Left renal pelvis (tissue), 4 donors: ENCODE data around the gene CCNY. TPM values are rescaled to one million over a fixed set of nuclear protein-coding genes. Genes with fewer than 3 reads are reported as not detected.
A peak's percentile ranks its signal among the peaks of the same experiment; 100 is the strongest.

Experiments used
- DNase-seq, 4 donors: peaks; one replicate each; pipeline ENCODE4 v3.0.0-alpha.2; 2013; ENCODE audit warnings: low read depth in 4 of 4, low spot score in 3 of 4
- polyA plus RNA-seq, 4 donors: library from polyadenylated mRNA; unstranded; fragments of 120-200 nt; gene quantifications; one replicate each; pipeline ENCODE4 v1.2.1, GENCODE V29; 2013; ENCODE audit not compliant: insufficient read length in 4 of 4

The CCNY gene
- polyA plus RNA-seq, 4 donors, result 91.7 to 114 (median 110) TPM

DNA sequence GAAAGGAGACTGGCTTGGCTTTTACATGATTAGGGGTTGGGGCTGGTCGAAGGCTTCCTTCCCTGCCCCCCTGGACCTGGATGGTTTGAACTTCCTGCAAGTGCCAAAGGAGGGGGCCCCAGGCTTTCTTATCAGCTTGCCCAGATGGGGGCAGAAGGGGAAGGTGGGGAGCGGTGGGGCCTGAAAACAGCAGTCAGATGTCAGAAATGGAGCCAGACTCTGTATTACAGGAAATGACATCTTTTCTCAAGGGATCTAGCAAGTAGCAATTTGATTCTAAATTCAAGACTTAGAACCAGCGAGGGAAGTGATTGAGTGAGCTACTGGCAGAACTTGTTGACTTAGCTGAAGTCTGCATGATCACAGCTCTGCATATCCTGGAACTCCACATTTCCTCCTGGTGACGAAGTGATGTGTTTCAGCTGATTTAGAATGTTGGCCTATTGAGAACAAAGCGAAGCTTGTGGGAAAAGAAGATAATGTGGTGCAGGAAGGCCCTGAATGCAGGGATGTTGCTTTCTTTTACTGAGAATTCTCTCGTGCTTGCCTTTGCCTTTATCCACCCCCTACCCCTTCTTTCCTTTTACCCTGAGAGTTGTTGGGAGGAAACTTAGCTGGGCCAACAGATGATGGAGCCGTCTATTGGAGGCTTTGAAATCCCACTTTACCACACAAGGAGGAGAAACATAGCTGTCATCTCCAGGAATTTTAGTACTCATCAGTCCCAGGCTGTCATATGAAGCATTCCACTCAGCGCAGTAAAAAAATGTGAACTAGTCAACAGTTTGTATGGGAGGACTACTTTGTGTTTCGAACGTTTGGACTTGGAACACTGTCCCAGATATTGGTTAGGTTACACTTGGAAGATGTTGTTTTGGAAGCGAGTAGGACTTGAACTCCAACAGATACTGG lies 43.2 kb downstream of the CCNY start:
- DNase-seq, result peak in 3 of 4 donors; percentile 46 to 60 (median 49)

GRCh38 chr10:35382096-35382495 lies 45.8 kb downstream of the CCNY start:
- no peak for DNase-seq

- DNase-seq, result no peak
These were observed 48.1 kb downstream of the CCNY start for GRCh38 chr10:35384265-35384868.

DNA sequence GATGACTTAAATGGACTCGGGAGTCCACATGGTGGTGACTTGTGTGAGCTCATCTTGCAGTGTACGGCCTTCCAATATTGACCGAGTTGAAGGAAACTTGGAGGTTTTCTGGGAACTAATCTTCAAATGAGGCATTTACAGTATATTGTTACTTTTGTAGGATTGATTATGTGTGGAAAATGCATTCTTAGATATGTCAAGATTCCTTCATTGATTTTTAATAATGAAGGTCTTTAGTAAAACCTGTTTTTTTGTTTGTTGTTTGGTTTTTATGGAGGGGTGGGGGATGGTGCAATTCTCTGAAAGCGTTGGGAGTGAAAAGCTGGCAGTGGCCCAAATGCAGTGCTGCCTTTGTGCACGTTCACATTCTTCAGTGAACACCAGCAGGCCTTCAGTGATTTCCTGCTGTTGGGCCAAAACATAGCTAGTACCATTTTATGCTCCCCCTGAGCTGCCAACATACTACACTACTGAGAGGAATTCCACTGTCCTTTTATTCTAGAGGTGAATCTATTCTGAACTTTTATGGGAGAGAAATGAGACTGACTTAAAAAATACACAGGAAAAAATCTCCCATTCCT lies 50.4 kb downstream of the CCNY start:
- DNase-seq, result peak in 2 of 4 donors; percentile 29 to 53

DNA sequence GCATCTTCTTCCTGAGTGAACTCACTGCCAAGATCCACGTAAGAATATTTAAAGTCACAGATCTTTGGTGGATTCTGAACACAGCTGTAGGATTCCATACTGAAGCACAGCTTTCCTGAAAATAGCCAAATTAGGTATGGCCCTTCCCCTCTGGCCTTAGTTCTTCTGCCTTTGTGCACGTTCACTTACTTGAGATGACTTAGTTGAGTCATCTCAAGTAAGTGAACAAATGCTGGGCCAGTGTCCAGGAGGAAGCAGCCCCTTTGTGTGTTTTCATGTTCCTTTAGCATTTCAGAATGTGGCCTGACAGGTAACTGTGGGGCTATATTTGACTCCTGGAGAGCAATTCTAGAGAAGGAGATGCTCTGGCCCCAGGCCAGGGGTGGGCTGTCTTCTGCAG lies 51.5 kb downstream of the CCNY start:
- DNase-seq, result no peak

- no peak for DNase-seq
These were observed 51.9 kb downstream of the CCNY start for GRCh38 chr10:35388197-35388596.

GRCh38 chr10:35388682-35389081 lies 52.4 kb downstream of the CCNY start:
- no peak for DNase-seq

GRCh38 chr10:35390161-35390840 lies 54.0 kb downstream of the CCNY start:
- DNase-seq, result no peak

DNA sequence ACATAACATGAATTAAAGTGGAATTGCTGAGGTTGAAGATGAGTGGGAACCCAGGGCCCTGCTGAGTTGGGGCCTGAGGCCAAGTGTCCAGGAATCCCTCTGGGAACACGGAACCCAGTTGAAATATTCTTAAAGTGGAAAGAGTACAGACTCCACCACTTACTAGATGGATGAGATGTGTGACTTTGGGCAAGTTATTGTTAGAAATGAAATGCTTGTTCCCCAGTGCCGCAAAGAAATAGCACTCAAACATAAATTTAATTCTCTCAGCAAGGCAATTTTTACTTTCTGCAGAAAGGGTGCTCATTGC lies 54.5 kb downstream of the CCNY start:
- DNase-seq, result no peak

DNA sequence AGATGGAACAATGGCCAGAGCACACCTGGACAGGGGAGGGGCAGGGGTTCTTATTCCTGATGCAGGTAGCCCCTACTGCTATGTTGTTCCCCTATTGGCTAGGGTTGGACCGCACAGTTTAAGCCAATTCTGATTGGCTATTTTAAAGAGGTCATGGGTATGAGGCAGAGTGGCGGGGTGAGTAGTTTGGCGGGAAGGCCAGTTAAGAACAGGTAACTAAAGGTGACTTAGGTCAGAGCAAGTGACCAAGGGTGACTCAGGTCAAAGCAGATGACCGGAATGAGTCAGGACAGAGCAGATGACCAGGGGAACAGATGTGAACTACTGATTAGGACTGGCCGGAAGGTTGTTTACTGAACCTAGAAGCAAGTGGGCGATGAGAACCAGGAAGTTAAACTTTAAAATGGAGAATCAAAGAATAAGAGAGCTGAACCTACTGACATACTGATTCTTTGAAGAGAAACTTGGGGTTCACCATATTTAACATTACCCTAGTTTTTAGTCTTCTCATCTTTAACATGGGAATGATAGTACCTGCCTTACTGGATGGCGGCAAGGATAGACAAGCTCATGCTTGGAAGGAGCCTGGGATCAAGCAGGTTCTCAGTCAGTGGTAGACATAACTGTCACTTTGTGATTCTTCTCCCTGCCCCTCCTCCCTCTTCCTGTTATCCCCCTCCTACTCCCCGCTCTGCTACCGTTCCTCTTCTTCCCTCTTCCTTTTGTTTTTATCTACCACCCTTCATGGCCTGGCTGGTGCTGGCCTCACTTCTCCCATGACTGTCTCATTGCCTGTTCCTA lies 55.0 kb downstream of the CCNY start:
- DNase-seq, result no peak

DNA sequence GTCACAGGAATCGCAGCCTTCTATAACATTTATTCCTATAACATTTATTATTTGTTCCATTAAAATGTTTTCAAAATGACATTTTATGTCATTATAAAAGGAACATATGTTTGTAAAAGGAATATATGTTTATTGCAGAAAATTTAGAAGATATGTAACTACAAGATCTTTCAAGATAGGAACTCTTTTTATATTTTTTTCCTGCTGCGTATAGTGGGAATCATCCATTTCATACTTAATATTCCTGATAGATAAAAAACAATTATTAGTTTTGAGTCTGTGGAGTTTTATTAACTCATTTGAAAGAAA lies 55.6 kb downstream of the CCNY start:
- DNase-seq, result no peak

DNA sequence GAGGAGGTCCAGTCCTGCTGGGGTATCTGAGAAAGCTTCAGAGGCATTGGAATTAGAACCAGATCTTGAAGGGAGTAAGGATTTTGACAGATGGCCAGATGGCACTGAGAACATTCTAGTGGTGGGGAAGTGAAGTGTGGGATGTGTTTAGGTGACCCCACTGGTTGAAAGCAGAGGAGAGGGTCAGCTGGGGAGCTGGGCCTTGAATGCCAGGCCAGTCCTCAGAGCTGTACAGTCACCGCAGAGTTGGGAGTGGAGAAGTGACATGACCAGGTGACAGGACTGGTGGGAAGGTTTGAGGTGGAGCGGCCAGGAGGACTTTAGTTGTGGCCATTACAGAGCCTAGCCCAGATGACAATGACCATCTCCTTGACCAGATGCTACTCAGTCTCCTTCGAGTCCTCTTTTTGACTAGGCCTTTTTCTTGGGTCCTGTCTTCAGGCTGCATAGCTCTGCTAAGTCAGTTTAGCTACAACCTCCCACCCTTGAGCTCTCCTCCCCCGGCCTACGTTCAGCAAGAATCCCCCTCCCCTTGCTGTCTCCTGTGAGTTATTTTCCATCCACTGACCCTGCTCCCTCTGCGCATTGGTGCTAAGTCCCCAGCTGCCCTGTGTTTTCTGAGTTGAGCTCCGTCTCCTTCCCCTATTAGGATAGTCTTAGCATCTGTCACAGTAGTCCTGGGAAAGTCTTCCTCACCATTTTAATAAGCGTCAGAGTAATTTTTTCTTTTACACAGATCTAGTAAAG lies 56.3 kb downstream of the CCNY start:
- no peak for DNase-seq

DNA sequence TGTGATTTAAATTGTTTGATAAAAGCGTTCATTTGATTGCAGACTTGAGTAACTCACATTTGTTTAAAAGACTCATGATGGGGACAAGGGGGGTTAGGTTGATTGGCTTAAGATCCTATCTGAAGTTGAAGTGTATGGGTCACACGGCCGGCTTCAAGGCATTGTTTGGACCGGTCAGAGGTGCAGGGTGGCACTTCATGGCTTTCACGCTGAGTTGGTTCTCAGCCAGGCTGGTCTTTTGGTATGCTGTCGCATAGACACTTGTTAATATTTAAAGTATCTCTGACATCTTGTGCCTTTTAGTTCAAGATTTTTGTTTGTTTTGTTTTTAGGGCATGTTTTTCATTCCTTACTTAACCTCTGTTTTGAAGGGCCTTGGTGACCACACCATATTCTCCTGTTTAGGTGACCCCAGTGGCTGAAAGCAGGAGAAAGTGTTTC lies 58.1 kb downstream of the CCNY start:
- no peak for DNase-seq

DNA sequence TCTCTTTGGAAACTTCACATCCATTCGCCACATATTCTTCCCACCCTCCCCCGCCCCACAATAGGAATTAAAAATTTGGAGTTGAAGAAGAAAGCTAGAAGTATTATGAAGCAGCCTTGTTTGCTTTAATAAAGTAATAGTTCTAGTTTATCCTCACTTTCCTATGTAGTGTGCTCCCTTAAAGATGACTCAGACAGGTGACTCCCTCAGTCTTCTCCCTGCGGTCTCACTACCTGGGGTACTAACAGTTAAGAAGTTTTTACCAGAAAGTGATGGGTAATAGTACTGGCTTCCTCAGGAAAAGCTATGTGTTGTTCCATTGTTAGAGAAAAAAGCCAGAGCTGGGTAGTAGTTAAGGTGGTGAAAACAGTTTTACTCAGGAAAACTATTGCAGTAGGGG lies 58.6 kb downstream of the CCNY start:
- DNase-seq, result no peak

- DNase-seq, result no peak
These were observed 60.5 kb downstream of the CCNY start for GRCh38 chr10:35396560-35397434.

- DNase-seq, result no peak
These were observed 61.6 kb downstream of the CCNY start for GRCh38 chr10:35397953-35398352.

DNA sequence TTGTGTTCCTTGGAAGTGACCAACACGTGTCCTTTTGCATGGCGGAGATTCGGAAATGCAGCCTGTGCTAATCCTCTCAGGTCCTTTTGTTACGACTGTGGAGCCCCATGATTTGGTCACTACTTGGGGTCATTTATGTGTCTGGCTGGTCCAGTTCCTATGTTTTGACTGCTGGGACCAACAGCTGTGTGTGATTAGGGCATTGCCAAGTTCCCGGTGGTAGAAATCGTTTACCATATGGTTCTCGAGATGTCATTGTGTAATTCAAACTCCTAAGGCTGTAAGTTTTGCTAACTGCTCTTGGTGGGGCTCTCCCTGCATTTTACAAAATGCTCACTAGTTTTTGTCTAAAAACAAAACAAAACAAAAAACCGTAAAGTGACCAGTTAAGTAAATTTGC lies 62.0 kb downstream of the CCNY start:
- DNase-seq, result no peak

GRCh38 chr10:35398908-35399307 lies 62.6 kb downstream of the CCNY start:
- no peak for DNase-seq

DNA sequence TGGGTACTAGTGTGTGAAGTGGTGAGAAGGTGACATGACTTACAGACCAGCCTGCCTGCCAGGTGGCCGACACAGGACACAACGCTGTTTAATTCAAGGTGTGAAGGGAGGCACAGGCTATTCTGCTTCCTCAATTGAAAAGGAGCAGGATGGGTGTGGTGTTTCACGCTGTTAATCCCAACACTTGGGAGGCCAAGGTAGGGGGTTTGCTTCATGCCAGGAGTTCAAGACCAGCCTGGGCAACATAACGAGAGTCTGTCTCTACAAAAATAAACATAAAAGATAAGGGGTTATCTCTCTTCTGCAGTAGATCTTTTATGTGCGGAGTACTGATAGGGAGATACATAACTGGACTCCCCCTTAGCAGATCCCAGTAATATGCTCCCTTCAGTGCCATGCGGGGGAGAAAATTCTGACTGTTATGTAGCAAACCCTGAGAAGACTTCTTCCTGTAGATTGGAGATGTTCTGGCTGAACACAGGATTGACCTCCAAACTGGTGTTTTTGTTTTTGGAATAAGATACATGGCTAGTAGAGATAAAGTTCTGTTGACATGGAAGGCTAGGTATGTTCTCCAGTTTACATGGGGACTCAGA lies 63.2 kb downstream of the CCNY start:
- DNase-seq, result no peak
